ENCODE data around the gene FRAS1.

Gene FRAS1

DNA sequence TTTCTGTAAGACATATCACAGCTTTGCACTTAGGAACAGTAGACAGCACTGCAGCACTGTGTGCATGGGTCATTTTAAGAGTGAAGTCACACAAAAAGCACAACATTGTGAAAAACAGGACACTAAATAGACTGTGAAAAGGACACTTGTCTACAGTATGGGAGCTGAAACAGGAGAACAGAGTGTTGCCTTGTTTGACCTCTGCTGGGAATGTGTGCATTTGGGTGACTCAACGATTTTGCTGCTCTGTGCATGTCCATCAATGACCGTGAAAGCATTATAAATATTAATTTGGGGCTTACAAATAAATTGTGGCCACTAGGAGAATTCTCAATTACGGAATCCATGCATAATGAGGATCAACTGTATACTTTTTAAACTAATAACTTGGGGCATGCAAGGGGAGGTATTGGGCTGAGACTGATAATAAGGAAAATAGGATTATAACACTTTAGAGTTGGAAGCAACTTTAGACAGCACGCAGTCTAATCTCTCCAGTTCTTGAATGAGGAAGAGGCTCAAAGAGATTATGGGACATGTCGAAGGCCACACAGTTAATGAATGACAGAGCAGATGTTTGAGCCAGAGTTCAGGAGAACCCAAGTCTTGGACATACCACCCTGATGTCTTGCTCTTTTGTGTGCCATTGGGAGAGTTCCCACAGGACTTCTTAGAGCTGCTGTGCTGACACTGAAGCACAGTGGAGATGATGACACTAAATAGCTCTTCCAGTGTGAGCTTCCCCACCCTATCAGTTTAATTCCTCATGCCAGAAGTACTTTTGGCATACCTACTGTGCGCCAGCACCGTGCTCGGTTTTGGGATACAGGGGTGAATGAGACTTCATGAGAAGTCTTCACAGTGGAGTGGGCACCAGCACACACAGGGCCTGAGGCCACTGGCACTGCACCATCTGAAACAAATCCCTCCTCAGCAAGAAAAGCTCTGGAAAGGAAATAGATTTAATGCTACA is 79.3 kb downstream of the FRAS1 start:
- Histone ChIP-seq H3K9ac (ENCODE audit: low read depth in 1 of 2, low read length in 2 of 2) (no peak overlapping the region), H3K9me3 (ENCODE audit: control insufficient read depth in 1 of 2, low read length in 2 of 2) (no peaks in the 10 kb centered on the region), H3K27me3 (ENCODE audit: control insufficient read depth in 1 of 2, insufficient read depth in 2 of 2, low read length in 2 of 2) (no peaks in the 10 kb centered on the region), H3K4me3 (ENCODE audit: low read depth in 1 of 2, low read length in 2 of 2) (no peak overlapping the region), H3K27ac (ENCODE audit: low read depth, low read length) (no peak overlapping the region), H3K4me1 (ENCODE audit: control insufficient read depth in 1 of 2, insufficient read depth in 2 of 2, low read length in 2 of 2) (peaks cover 6 to 20% of the 10 kb centered on the region in 2 donors), H3K36me3 (ENCODE audit: control insufficient read depth in 1 of 2, insufficient read depth in 2 of 2, low read length in 2 of 2) (no peaks in the 10 kb centered on the region)

DNA sequence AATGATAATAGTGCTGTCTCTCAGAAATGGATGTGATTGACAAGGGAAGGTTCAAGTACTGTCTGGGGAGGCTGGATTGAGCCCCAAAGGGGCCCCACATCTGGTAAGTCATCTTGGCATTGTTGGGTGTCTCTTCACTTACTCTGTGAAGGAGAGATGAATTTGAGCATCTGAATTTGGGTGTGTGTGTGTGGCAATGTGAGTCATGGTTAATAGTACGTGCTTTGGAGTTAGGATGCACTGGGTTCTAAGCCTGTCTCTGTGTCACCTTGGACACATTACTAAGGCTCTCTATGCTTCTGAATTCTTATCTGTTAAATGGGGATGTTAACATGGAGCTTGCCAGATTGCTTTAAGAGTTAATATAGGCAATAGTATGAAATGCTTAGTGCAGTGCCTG is 80.4 kb downstream of the FRAS1 start:
- Histone ChIP-seq H3K4me1 (ENCODE audit: control insufficient read depth in 1 of 2, insufficient read depth in 2 of 2, low read length in 2 of 2) (peaks cover 6 to 20% of the 10 kb centered on the region in 2 donors), H3K27me3 (ENCODE audit: control insufficient read depth in 1 of 2, insufficient read depth in 2 of 2, low read length in 2 of 2) (no peaks in the 10 kb centered on the region), H3K27ac (ENCODE audit: low read depth, low read length) (no peak overlapping the region), H3K36me3 (ENCODE audit: control insufficient read depth in 1 of 2, insufficient read depth in 2 of 2, low read length in 2 of 2) (no peaks in the 10 kb centered on the region), H3K9me3 (ENCODE audit: control insufficient read depth in 1 of 2, low read length in 2 of 2) (no peaks in the 10 kb centered on the region), H3K9ac (ENCODE audit: low read depth in 1 of 2, low read length in 2 of 2) (no peak overlapping the region), H3K4me3 (ENCODE audit: low read depth in 1 of 2, low read length in 2 of 2) (no peak overlapping the region)

DNA sequence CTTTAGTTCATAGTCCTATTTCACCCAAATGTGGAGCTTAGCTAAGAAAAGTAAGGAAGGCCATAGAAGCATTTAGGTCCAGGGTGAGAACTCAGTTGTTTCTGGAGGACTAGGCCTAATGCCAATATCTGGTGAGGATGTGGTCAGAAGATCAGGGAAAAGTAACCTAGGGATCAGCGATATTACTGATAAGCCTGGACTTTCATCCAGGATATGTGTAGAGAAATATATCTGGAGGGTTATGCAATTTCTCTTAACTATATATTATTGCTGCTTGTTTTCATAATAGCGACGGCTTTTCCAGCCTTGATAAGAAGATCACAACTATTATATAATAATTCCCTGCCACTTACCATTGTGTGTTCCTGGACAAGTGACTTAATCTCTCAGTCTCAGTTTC is 81.1 kb downstream of the FRAS1 start:
- Histone ChIP-seq H3K36me3 (ENCODE audit: control insufficient read depth in 1 of 2, insufficient read depth in 2 of 2, low read length in 2 of 2) (no peaks in the 10 kb centered on the region), H3K4me3 (ENCODE audit: low read depth in 1 of 2, low read length in 2 of 2) (no peak overlapping the region), H3K9me3 (ENCODE audit: control insufficient read depth in 1 of 2, low read length in 2 of 2) (no peaks in the 10 kb centered on the region), H3K27me3 (ENCODE audit: control insufficient read depth in 1 of 2, insufficient read depth in 2 of 2, low read length in 2 of 2) (no peaks in the 10 kb centered on the region), H3K27ac (ENCODE audit: low read depth, low read length) (no peak overlapping the region), H3K9ac (ENCODE audit: low read depth in 1 of 2, low read length in 2 of 2) (no peak overlapping the region), H3K4me1 (ENCODE audit: control insufficient read depth in 1 of 2, insufficient read depth in 2 of 2, low read length in 2 of 2) (peaks cover 6 to 20% of the 10 kb centered on the region in 2 donors)

DNA sequence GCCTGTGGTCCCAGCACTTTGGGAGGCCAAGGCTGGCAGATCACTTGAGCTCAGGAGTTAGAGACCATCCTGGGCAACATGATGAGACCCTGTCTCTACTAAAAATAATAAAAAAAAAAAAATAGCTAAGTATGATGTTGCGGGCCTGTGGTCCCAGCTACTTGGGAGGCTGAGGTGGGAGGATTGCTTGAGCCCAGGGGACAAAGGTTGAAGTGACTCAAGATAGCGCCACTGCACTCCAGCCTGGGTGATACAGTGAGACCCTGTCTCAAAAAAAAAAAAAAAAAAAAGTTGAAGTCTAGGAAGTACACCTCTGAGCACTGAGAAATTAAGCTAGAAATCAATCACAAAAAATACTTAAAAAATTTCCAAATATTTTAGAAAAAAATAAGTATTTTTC is 86.5 kb downstream of the FRAS1 start:
- Histone ChIP-seq H3K9ac (ENCODE audit: low read depth in 1 of 2, low read length in 2 of 2) (no peak overlapping the region), H3K4me3 (ENCODE audit: low read depth in 1 of 2, low read length in 2 of 2) (no peak overlapping the region), H3K27me3 (ENCODE audit: control insufficient read depth in 1 of 2, insufficient read depth in 2 of 2, low read length in 2 of 2) (no peaks in the 10 kb centered on the region), H3K36me3 (ENCODE audit: control insufficient read depth in 1 of 2, insufficient read depth in 2 of 2, low read length in 2 of 2) (no peaks in the 10 kb centered on the region), H3K27ac (ENCODE audit: low read depth, low read length) (no peak overlapping the region), H3K9me3 (ENCODE audit: control insufficient read depth in 1 of 2, low read length in 2 of 2) (no peaks in the 10 kb centered on the region), H3K4me1 (ENCODE audit: control insufficient read depth in 1 of 2, insufficient read depth in 2 of 2, low read length in 2 of 2) (peaks cover 0 to 5% of the 10 kb centered on the region in 2 donors)

DNA sequence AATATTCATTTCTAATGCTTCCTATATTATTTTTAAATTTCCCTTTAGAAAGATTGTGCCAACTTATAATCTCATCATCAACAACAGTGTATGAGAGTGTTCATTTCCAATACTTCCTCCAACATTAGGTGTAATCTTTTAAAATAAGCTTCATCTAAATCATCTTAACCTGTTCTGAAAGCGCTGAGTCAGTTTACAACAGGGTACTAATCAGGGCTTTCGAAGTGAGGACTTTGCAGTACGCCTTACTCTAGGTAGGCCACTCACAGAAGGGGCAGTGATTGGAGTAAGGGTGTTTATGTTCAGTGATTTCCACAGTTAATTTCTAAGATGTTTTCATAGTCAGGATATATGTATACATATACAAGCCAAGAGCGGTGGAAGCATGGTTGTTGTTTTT is 87.9 kb downstream of the FRAS1 start:
- no peak overlapping the region for H3K9ac ChIP-seq (ENCODE audit: low read depth in 1 of 2, low read length in 2 of 2)
- no peak overlapping the region for H3K4me3 ChIP-seq (ENCODE audit: low read depth in 1 of 2, low read length in 2 of 2)
- no peaks in the 10 kb centered on the region for H3K9me3 ChIP-seq (ENCODE audit: control insufficient read depth in 1 of 2, low read length in 2 of 2)
- no peaks in the 10 kb centered on the region for H3K4me1 ChIP-seq (ENCODE audit: control insufficient read depth in 1 of 2, insufficient read depth in 2 of 2, low read length in 2 of 2)
- no peaks in the 10 kb centered on the region for H3K27me3 ChIP-seq (ENCODE audit: control insufficient read depth in 1 of 2, insufficient read depth in 2 of 2, low read length in 2 of 2)
- no peaks in the 10 kb centered on the region for H3K36me3 ChIP-seq (ENCODE audit: control insufficient read depth in 1 of 2, insufficient read depth in 2 of 2, low read length in 2 of 2)
- no peak overlapping the region for H3K27ac ChIP-seq (ENCODE audit: low read depth, low read length)

DNA sequence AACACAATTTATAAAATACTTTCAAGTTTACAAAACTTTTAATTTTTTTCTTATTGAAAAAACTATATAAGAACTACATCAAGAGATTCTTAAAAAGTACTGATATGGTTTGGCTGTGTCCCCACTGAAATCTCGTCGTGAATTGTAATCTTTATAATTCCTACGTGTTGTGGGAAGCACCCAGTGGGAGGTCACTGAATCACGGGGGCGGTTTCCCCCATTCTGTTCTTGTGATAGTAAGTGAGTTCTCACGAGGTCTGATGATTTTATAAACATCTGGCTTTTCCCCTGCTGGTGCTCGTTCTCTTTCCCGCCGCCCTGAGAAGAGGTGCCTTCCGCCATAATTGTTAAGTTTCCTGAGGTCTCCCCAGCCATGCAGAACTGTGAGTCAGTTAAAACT is 88.5 kb downstream of the FRAS1 start:
- Histone ChIP-seq H3K4me1 (ENCODE audit: control insufficient read depth in 1 of 2, insufficient read depth in 2 of 2, low read length in 2 of 2) (peaks cover 0 to 4% of the 10 kb centered on the region in 2 donors), H3K9ac (ENCODE audit: low read depth in 1 of 2, low read length in 2 of 2) (no peak overlapping the region), H3K4me3 (ENCODE audit: low read depth in 1 of 2, low read length in 2 of 2) (no peak overlapping the region), H3K9me3 (ENCODE audit: control insufficient read depth in 1 of 2, low read length in 2 of 2) (no peaks in the 10 kb centered on the region), H3K27me3 (ENCODE audit: control insufficient read depth in 1 of 2, insufficient read depth in 2 of 2, low read length in 2 of 2) (no peaks in the 10 kb centered on the region), H3K36me3 (ENCODE audit: control insufficient read depth in 1 of 2, insufficient read depth in 2 of 2, low read length in 2 of 2) (no peaks in the 10 kb centered on the region), H3K27ac (ENCODE audit: low read depth, low read length) (no peak overlapping the region)

DNA sequence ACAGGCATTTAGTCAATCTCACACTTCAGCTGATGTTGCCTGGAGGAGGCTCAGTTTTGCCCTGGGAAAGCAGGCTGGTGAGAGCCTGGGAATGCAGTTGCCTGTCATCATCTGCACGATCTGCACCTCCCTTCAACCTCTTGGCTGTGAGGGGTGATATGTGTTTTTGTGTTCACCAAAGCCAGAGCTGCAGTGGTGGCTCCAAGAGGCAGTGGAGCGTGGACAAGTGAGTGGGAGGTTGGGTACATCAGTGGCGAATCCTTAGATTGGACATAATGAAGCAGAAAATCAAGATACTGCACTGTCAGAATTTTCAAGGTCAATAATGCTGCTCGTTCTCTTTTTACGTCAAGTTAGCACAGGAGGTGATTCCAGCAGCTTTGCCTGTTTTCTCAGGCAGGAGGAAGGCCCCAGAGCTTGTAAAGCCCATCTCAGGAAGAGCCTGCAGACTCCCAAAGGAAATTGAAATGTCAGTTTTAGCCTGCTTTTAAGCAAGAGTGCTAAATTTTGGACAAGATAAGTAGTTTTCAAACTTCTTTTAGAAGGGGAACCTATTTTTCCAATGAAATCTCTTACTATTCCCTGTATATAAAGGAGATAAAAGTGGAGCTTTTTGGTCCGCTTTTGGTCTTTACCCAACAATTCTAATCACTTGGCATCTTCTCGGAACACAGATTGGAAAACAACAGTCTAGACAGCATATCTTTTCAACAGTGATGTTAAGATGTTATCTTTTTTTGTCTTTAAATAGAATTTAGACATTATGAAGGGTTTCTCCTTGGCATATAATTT is 92.8 kb downstream of the FRAS1 start:
- Histone ChIP-seq H3K9me3 (ENCODE audit: control insufficient read depth in 1 of 2, low read length in 2 of 2) (no peaks in the 10 kb centered on the region), H3K27ac (ENCODE audit: low read depth, low read length) (no peak overlapping the region), H3K4me3 (ENCODE audit: low read depth in 1 of 2, low read length in 2 of 2) (no peak overlapping the region), H3K9ac (ENCODE audit: low read depth in 1 of 2, low read length in 2 of 2) (no peak overlapping the region), H3K27me3 (ENCODE audit: control insufficient read depth in 1 of 2, insufficient read depth in 2 of 2, low read length in 2 of 2) (no peaks in the 10 kb centered on the region), H3K36me3 (ENCODE audit: control insufficient read depth in 1 of 2, insufficient read depth in 2 of 2, low read length in 2 of 2) (no peaks in the 10 kb centered on the region), H3K4me1 (ENCODE audit: control insufficient read depth in 1 of 2, insufficient read depth in 2 of 2, low read length in 2 of 2) (peaks cover 0 to 4% of the 10 kb centered on the region in 2 donors)

DNA sequence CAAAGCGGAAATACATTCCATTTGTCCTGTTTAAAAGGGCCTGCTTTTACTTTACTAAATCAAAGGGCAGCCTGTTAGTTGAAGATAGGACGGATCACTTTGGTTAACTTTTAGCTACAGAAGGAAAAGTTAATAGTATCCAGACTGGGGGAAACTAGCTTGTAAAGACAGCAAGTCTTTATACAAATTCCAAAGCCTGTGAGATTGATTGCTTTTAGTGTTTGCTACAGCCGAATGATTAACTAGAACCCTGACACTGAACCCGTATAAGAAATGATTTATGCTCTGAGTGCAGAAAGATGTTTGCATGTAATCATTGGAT is 93.4 kb downstream of the FRAS1 start:
- no peaks in the 10 kb centered on the region for H3K36me3 ChIP-seq (ENCODE audit: control insufficient read depth in 1 of 2, insufficient read depth in 2 of 2, low read length in 2 of 2)
- no peaks in the 10 kb centered on the region for H3K9me3 ChIP-seq (ENCODE audit: control insufficient read depth in 1 of 2, low read length in 2 of 2)
- H3K9ac ChIP-seq (ENCODE audit: low read depth in 1 of 2, low read length in 2 of 2): no peak overlapping the region
- H3K4me1 ChIP-seq (ENCODE audit: control insufficient read depth in 1 of 2, insufficient read depth in 2 of 2, low read length in 2 of 2): peaks cover 0 to 4% of the 10 kb centered on the region in 2 donors
- no peaks in the 10 kb centered on the region for H3K27me3 ChIP-seq (ENCODE audit: control insufficient read depth in 1 of 2, insufficient read depth in 2 of 2, low read length in 2 of 2)
- no peak overlapping the region for H3K4me3 ChIP-seq (ENCODE audit: low read depth in 1 of 2, low read length in 2 of 2)
- H3K27ac ChIP-seq (ENCODE audit: low read depth, low read length): no peak overlapping the region

DNA sequence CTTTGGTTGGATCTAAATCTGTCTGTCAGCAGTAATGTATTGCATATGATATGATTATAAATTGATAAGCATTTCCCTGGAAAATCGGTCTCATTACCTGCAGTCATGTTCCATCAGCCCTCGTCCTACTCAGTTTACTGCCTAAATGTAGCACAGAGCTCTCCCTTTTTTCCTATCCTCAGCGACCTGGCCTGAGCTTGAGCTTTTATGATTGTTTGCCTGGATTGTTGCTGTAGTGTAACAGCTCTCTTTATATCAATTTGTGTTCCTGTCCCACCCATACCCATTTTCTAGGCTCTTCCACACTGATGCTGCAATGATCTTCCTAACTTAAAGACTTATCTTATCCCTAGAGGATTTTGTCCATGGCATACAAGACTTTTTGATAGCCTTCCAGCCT is 95.7 kb downstream of the FRAS1 start:
- Histone ChIP-seq H3K27ac (ENCODE audit: low read depth, low read length) (no peak overlapping the region), H3K36me3 (ENCODE audit: control insufficient read depth in 1 of 2, insufficient read depth in 2 of 2, low read length in 2 of 2) (no peaks in the 10 kb centered on the region), H3K9ac (ENCODE audit: low read depth in 1 of 2, low read length in 2 of 2) (no peak overlapping the region), H3K9me3 (ENCODE audit: control insufficient read depth in 1 of 2, low read length in 2 of 2) (no peaks in the 10 kb centered on the region), H3K4me1 (ENCODE audit: control insufficient read depth in 1 of 2, insufficient read depth in 2 of 2, low read length in 2 of 2) (peaks cover 0 to 4% of the 10 kb centered on the region in 2 donors), H3K27me3 (ENCODE audit: control insufficient read depth in 1 of 2, insufficient read depth in 2 of 2, low read length in 2 of 2) (no peaks in the 10 kb centered on the region), H3K4me3 (ENCODE audit: low read depth in 1 of 2, low read length in 2 of 2) (no peak overlapping the region)

DNA sequence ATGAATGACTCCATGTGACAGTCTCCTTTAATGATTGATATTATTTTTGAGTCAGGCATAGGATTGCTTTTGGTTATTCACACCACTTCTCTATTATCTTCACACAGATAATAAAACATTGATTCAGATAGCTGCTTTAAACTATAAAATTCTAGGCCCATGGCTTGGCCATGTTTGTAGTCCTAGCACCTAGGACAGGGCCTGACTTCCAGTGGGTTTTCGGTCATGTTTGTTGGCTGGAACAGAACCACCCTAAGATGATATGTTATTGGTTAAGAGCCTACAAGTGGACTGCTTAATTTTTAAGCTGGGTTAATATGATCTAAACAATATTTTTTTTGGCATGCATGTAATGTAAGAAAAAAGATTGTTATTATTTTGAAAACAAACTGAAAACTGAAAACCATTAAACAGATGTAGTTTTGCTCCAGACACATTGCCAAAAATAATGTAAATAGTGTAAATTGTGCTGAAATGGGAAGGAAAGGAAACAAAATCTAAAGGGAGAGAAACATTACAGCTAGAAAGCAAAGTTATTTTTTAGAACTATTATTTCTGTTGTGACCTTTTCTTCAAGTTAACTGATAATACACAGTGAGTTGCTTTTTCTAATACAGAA is 98.0 kb downstream of the FRAS1 start:
- Histone ChIP-seq H3K27ac (ENCODE audit: low read depth, low read length) (no peak overlapping the region), H3K9me3 (ENCODE audit: control insufficient read depth in 1 of 2, low read length in 2 of 2) (no peaks in the 10 kb centered on the region), H3K4me1 (ENCODE audit: control insufficient read depth in 1 of 2, insufficient read depth in 2 of 2, low read length in 2 of 2) (peaks cover 0 to 4% of the 10 kb centered on the region in 2 donors), H3K36me3 (ENCODE audit: control insufficient read depth in 1 of 2, insufficient read depth in 2 of 2, low read length in 2 of 2) (no peaks in the 10 kb centered on the region), H3K9ac (ENCODE audit: low read depth in 1 of 2, low read length in 2 of 2) (no peak overlapping the region), H3K4me3 (ENCODE audit: low read depth in 1 of 2, low read length in 2 of 2) (no peak overlapping the region), H3K27me3 (ENCODE audit: control insufficient read depth in 1 of 2, insufficient read depth in 2 of 2, low read length in 2 of 2) (no peaks in the 10 kb centered on the region)
